ENCODE data around the gene ELOVL4.

- TF ChIP-seq POLR2A (IDR thresholded peaks at IDR 0.05): no peak
- TF ChIP-seq CTCF (IDR thresholded peaks at IDR 0.05): no peak
Observed at GRCh38 chr6:79927758-79928157, 19.6 kb downstream of the ELOVL4 start.
